Measurements from ENCODE around the gene PPM1B. TPM values are rescaled to one million over a fixed set of nuclear protein-coding genes. Genes with fewer than 3 reads are reported as not detected.

Gene PPM1B
- total RNA-seq, 1 donor from 2014 or later, result 32.2 TPM

DNA sequence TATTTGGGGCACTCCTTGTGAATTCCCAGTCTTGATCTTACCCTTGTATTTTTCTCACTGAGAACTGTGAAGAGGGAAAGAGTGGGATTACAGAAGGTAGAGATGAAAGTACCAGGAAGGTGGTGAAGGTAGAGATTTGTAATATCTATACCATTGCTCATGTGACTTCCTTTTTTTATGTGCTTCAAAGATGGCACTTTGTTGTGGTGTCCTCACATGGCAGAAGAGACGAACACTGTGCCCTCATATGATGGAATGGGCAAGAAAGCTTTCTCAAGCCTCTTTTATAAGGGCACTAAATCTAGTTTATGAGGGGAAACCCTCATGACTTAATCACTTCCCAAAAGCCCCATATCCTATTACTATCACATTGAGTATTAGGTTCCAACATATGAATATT lies 28.9 kb upstream of the PPM1B start:
- no peak for TF ChIP-seq POLR2A (IDR thresholded peaks at IDR 0.05)
- TF ChIP-seq POLR2AphosphoS5 (IDR thresholded peaks at IDR 0.05; ENCODE audit: insufficient read depth in 1 of 2, low read depth in 1 of 2), result no peak
- TF ChIP-seq, protein P1, sequence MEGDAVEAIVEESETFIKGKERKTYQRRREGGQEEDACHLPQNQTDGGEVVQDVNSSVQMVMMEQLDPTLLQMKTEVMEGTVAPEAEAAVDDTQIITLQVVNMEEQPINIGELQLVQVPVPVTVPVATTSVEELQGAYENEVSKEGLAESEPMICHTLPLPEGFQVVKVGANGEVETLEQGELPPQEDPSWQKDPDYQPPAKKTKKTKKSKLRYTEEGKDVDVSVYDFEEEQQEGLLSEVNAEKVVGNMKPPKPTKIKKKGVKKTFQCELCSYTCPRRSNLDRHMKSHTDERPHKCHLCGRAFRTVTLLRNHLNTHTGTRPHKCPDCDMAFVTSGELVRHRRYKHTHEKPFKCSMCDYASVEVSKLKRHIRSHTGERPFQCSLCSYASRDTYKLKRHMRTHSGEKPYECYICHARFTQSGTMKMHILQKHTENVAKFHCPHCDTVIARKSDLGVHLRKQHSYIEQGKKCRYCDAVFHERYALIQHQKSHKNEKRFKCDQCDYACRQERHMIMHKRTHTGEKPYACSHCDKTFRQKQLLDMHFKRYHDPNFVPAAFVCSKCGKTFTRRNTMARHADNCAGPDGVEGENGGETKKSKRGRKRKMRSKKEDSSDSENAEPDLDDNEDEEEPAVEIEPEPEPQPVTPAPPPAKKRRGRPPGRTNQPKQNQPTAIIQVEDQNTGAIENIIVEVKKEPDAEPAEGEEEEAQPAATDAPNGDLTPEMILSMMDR (IDR thresholded peaks at IDR 0.05), result no peak
- intact Hi-C loops (cut with DNase I), result no loop called here
- no peaks in the 10 kb centered on the region for H3K36me3 ChIP-seq

DNA sequence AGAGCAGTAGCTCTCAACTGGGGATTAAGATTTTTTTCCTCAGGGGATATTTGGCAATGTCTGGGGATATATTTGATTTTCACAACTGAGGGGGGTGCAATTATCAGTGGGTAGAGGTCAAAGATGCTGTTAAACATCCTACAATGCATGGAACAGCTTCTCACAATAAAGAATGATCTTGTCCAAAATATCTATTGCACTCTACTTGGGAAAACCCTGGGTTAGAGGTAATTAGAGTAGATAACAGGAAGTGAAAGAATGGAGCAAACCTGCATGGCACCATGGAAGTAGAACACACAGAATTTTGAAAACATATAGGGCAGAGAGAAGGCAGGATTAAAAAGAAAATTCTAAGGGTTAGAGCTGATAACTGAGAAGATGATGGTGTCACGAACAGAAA lies 26.4 kb upstream of the PPM1B start:
- TF ChIP-seq, protein P1 (IDR thresholded peaks at IDR 0.05), result no peak
- TF ChIP-seq POLR2A (IDR thresholded peaks at IDR 0.05) (no peak), POLR2AphosphoS5 (IDR thresholded peaks at IDR 0.05; ENCODE audit: insufficient read depth in 1 of 2, low read depth in 1 of 2) (no peak)

More for the DNA sequence above, 28.9 kb upstream of the PPM1B start:
- H3K27me3 ChIP-seq, result no peaks in the 10 kb centered on the region
- H3K27ac ChIP-seq, result no peak overlapping the region
- H3K4me3 ChIP-seq, result no peak overlapping the region
- no peaks in the 10 kb centered on the region for H3K9me3 ChIP-seq
- DNase-seq (ENCODE audit: extremely low spot score in 2 of 2), result no peak
- no peaks in the 10 kb centered on the region for H3K4me1 ChIP-seq

DNA sequence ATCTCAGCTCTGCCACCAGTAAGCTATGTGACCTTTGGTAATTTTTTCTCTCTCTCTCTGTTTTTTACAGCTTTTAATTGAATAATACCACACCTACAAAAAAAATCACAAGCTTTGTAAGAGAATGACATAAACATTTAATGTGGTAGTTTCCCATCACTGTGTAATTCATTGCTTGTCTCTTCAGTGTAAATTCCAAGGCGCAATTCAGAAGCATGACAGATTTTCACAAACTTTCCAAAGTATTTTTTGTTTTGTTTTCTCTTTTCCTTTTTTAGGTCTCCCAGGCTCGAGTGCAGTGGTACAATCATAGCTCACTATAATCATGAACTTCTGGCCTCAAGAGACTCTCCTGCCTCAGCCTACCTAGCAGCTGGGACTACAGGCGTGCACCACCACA lies 25.0 kb upstream of the PPM1B start:
- no peak overlapping the region for H3K4me3 ChIP-seq
- H3K36me3 ChIP-seq, result no peaks in the 10 kb centered on the region
- intact Hi-C loops (cut with DNase I), result no loop called here
- no peak overlapping the region for H3K27ac ChIP-seq
- no peak for DNase-seq (ENCODE audit: extremely low spot score in 2 of 2)
- TF ChIP-seq POLR2AphosphoS5 (IDR thresholded peaks at IDR 0.05; ENCODE audit: insufficient read depth in 1 of 2, low read depth in 1 of 2), result no peak
- TF ChIP-seq, protein P1 (IDR thresholded peaks at IDR 0.05), result no peak
- no peak for TF ChIP-seq POLR2A (IDR thresholded peaks at IDR 0.05)
- no peaks in the 10 kb centered on the region for H3K9me3 ChIP-seq
- H3K4me1 ChIP-seq, result no peaks in the 10 kb centered on the region
- H3K27me3 ChIP-seq, result no peaks in the 10 kb centered on the region

More for the DNA sequence above, 26.4 kb upstream of the PPM1B start:
- no peak for DNase-seq (ENCODE audit: extremely low spot score in 2 of 2)
- no peaks in the 10 kb centered on the region for H3K27me3 ChIP-seq
- no peaks in the 10 kb centered on the region for H3K4me1 ChIP-seq
- H3K4me3 ChIP-seq, result no peak overlapping the region
- H3K36me3 ChIP-seq, result no peaks in the 10 kb centered on the region
- no peaks in the 10 kb centered on the region for H3K9me3 ChIP-seq
- intact Hi-C loops (cut with DNase I), result no loop called here
- no peak overlapping the region for H3K27ac ChIP-seq

DNA sequence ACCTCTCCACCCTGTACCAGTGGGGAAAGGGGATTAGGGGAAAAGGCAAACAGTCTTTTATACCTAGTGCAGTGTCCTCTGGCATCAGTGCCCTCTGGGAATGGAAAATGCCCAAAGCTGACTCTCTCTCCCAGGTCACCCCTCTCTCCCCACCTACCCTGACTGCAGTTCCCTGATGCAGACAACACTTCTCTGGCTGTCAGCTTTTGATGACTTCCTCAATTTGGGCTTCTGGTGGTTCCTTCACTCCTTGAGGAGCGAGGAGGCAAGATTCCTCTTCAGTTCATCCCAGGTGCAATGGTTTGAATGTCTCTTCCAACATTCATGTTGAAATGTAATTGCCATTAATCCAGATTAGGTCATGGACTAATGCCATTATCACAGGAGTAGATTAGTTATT lies 19.7 kb upstream of the PPM1B start:
- no peak overlapping the region for H3K27ac ChIP-seq
- H3K36me3 ChIP-seq, result no peaks in the 10 kb centered on the region
- TF ChIP-seq, protein P1 (IDR thresholded peaks at IDR 0.05), result no peak
- TF ChIP-seq POLR2A (IDR thresholded peaks at IDR 0.05), result no peak
- TF ChIP-seq POLR2AphosphoS5 (IDR thresholded peaks at IDR 0.05; ENCODE audit: insufficient read depth in 1 of 2, low read depth in 1 of 2), result no peak
- H3K9me3 ChIP-seq, result no peaks in the 10 kb centered on the region
- H3K27me3 ChIP-seq, result no peaks in the 10 kb centered on the region
- intact Hi-C loops (cut with DNase I), result no loop called here
- H3K4me3 ChIP-seq, result no peak overlapping the region
- H3K4me1 ChIP-seq, result no peaks in the 10 kb centered on the region
- DNase-seq (ENCODE audit: extremely low spot score in 2 of 2), result no peak

DNA sequence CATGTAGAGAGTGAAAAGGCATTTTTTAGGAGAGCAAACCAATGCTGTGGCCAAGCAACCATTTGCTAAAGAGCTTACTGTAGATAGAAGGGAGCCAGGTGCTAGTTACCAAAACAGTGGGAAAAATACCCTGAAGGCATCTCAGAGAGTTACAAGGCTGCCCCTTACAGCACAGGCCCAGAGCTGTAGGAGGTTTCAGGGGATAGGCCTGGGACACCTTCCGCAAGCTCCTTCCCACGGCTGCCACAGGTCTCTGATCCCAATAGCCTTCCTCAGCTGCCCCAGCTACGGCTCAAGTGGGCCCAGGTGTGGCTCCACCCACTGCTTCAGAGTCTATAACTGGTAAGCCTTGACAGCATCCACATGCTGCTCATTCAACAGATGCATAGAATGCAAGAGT lies 18.2 kb upstream of the PPM1B start:
- no peaks in the 10 kb centered on the region for H3K36me3 ChIP-seq
- H3K4me3 ChIP-seq, result no peak overlapping the region
- no peak overlapping the region for H3K27ac ChIP-seq
- H3K9me3 ChIP-seq, result no peaks in the 10 kb centered on the region
- TF ChIP-seq POLR2A (IDR thresholded peaks at IDR 0.05) (no peak), POLR2AphosphoS5 (IDR thresholded peaks at IDR 0.05; ENCODE audit: insufficient read depth in 1 of 2, low read depth in 1 of 2) (no peak)
- TF ChIP-seq, protein P1 (IDR thresholded peaks at IDR 0.05), result no peak
- no peak for DNase-seq (ENCODE audit: extremely low spot score in 2 of 2)
- H3K4me1 ChIP-seq, result no peaks in the 10 kb centered on the region
- intact Hi-C loops (cut with DNase I), result no loop called here
- H3K27me3 ChIP-seq, result no peaks in the 10 kb centered on the region
